Stimulated activated CD4-positive, alpha-beta T cell treated with anti-CD3 and anti-CD28 coated beads, Interleukin-12 subunit alpha, Interleukin-12 subunit beta, amount 100 ng/mL, for 24 hours (primary cell): ENCODE results near the gene MDGA2.
"Not testable (repeated sequence)": the region's sequence is repeated elsewhere in the genome, so short reads cannot be mapped to it uniquely, and the experiment has no call there.

Experiments
- DNase-seq, 2 experiments: peaks; one replicate each; pipeline ENCODE4 v3.0.0-alpha.2; 2020; ENCODE audit warnings: low read depth in 2 of 2

The MDGA2 gene

GRCh38 chr14:47235619-47236018 is 439.8 kb downstream of the MDGA2 start:
- DNase-seq, result no peak

DNA sequence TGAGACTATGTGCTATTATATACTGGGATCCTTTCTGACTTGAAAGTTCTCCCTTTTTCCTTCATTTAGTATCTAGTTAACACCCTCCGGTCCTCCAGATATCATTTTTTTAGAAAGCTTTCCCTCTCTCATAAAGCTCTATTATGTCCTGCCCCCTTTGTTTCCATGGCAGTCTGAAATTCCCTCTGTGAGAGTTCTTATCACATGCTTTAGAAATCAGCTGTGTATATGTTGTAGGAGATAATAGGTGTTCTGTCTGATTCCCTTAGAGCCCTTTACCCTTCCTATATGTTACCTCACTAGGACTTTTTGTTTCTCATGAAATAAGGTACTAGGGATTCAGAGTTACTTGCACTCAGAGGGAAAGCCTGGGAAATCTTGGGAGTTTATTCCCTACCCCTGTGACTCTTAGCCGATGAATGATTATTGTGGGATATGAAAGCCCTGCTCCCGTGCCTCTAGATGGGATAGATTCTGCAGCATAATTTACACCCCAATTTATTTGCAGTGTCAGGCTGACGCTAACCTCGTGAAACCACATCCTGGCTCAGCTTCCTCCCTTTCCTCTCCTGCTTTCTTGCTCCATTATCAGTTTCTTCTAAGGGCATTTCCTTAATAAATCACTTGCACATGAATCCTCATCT is 448.4 kb downstream of the MDGA2 start:
- DNase-seq, result no peak

GRCh38 chr14:47223656-47224055 is 451.7 kb downstream of the MDGA2 start:
- no peak for DNase-seq

- no peak for DNase-seq
Observed at GRCh38 chr14:47220096-47220495, 455.3 kb downstream of the MDGA2 start.

- DNase-seq, result no peak
Observed at GRCh38 chr14:47211263-47211662, 464.1 kb downstream of the MDGA2 start.

DNA sequence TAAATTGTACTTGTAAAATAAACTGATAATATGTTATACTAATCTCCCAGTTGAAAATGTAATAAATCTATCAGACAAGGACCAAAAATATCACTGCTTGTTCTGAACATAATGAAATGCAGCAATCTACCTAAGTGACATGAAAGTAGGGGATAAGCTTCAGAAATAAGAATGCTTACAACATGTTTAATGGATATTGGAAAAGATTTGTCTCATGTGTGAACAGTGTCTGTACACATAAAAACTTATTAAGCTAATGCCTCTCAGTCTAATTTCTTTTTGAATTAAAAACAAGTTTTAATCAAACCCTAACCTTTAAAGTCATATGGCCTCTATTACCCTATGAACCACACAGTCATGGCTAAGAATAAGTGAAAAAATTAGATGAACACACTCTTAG is 465.3 kb downstream of the MDGA2 start:
- no peak for DNase-seq

DNA sequence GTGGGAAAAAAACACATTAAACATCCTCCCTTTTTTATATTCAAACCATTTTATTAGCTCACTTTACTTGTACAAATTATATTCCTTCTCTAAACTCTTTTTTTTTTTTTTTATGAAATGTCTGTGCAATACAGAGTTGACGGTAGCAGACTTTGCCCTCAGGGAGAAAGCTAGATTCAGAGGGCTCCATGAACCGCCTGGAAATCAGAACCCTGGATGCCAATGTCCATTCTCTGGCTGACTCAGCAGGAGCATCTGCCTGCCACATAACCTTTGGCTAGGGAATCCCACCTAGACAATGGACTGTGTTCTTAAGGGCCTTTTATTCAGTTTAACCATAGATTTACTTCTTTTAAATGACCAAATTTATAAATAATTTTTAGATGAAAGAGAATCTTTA is 467.0 kb downstream of the MDGA2 start:
- DNase-seq, result no peak

DNA sequence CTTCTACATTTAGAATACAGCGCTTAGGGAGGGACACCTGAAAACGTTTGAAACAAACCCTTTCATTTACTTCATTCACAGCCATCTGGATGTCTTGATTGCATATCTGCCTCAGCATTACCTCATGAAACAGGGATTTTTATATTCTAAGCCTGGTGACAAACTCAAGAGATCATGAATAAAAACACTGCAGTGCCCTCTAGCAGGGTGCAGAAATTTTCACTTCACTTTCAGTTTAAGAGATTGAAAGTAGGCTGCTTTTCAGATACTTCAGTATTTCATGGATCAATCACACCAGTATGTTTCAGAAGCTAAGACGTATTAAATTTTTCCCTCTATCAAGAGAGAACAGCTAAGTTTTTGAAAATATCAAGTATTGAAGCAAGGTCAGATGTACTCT is 467.8 kb downstream of the MDGA2 start:
- no peak for DNase-seq

DNA sequence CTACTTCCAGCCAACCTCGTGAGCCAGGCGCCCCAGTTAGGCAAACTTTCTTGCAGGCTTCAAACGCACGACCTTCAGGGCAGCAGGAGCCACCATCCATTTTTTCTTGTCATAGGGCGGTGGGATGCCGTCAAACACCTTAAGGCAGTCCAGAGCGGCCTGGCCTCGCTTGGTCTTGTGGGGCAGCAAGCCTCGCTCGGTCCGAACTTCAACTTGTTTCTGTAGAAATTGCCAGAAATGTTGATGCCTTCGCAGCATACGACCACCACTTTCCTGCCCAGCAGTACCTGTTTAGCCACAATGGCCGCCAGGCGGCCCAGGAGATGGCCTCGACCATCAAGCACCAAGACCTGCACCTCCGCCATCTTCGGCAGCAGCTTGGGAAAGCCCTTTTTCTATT is 474.7 kb downstream of the MDGA2 start:
- DNase-seq, result no peak

- DNase-seq, result no peak
Observed at GRCh38 chr14:47195582-47195981, 479.8 kb downstream of the MDGA2 start.

DNA sequence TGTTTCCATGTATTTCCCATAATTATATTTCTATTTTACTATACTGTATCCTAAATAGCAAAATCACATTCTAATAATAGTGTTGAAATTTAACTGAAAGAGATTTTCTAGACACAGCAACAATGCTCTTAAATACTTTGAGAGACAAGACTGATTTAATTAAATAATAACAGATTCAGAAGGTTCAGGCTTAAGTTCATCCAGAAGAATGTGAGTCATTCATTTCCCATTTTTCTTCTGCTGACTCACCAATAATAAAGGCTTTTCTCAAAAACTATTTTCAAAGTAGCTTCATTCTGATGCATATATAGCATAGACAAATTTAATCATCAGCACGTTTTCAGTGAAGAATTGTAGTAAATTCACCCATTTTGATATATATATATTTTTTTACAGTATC is 481.4 kb downstream of the MDGA2 start:
- DNase-seq, result no peak

- not testable (repeated sequence) for DNase-seq
Observed at GRCh38 chr14:47192203-47192602, 483.2 kb downstream of the MDGA2 start.

- DNase-seq, result no peak
Observed at GRCh38 chr14:47191700-47192099, 483.7 kb downstream of the MDGA2 start.

- DNase-seq, result no peak
Observed at GRCh38 chr14:47189911-47190484, 485.4 kb downstream of the MDGA2 start.

- no peak for DNase-seq
Observed at GRCh38 chr14:47186486-47186885, 488.9 kb downstream of the MDGA2 start.

- DNase-seq, result no peak
Observed at GRCh38 chr14:47179906-47180305, 495.5 kb downstream of the MDGA2 start.

- not testable (repeated sequence) for DNase-seq
Observed at GRCh38 chr14:47171896-47172295, 503.5 kb downstream of the MDGA2 start.

GRCh38 chr14:47167402-47167801 is 508.0 kb downstream of the MDGA2 start:
- DNase-seq, result no peak

DNA sequence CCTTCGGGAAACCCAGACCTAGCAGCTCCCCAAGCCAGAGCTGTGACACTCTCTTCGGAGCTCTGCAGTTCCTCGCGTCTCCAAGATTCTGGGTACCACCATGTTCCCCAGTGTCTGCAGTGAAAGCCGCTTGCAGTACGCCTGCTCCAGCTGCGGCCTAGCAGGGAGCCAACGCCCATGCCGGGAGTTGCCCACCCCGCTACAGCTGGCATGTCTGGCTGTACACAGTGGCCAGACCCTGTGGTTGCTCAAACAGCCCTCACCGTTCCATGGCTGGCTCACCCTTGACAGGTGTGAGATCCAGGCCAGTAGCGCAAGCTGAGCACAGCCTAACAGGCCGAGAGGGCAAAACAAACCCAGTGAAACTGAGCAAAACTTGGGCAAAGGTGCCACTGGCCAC is 520.0 kb downstream of the MDGA2 start:
- DNase-seq, result no peak

DNA sequence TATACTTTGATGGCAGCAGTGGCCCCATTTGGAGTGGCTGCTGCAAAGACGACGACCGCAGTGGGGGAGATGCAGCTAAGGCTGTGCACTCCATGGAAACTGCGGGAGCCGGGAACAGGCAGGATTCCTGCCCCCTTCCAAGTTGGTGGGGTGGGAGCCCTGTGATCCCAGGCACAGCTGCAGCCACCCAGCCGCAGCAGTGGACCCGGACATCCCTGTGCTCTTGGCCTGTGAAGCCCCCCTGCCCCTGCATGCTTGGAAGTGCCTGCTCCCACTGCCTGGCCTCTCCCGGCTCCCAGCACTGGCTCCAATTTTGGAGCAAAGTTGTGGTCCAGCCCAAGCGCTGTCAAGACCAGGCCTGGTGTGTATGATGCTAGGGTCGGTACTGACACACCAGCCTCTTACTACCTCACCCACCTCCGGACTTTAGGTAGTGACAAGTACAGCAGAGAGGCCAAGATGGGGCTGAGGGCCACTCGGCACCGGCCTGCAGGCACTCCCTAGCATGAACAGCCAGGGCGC is 521.1 kb downstream of the MDGA2 start:
- DNase-seq, result no peak

- no peak for DNase-seq
Observed at GRCh38 chr14:47153746-47154145, 521.7 kb downstream of the MDGA2 start.

- no peak for DNase-seq
Observed at GRCh38 chr14:47150267-47150666, 525.1 kb downstream of the MDGA2 start.

DNA sequence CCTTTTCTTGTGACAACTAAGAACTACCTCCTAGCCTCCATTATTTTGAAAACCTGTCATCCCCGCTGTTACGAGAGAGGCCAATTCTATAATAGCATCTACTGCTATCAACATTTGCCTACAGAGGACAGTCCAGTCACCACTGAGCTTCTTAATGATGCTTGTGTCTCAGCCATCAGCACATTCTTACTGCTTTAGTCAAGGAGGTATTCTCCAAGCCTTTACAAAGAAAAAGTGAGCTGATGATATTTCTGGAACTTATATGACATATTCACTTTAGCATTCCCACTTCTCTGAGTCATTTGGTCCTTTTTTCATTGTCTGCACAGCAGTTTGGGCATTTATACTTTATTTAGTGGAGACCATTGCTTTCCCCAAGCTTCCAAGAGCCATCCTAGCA is 526.1 kb downstream of the MDGA2 start:
- no peak for DNase-seq

GRCh38 chr14:47148686-47149085 is 526.7 kb downstream of the MDGA2 start:
- DNase-seq, result no peak
